Measurements from ENCODE around the gene PLEKHG1.

The PLEKHG1 gene

GRCh38 chr6:150567823-150568383, 31.8 kb upstream of the PLEKHG1 start:
- no peak overlapping the region for H4K91ac ChIP-seq (ENCODE audit: low read depth, low read length)
- no peak overlapping the region for H2AFZ ChIP-seq (ENCODE audit: insufficient read depth, low read length, poor library complexity)
- H2BK120ac ChIP-seq (ENCODE audit: insufficient read depth, low read length, poor library complexity), result no peak overlapping the region
- no peak overlapping the region for H3K27ac ChIP-seq (ENCODE audit: low read depth, low read length)
- H3K36me3 ChIP-seq (ENCODE audit: control insufficient read depth in 1 of 2, insufficient read depth in 2 of 2, low read length in 2 of 2), result no peaks in the 10 kb centered on the region
- no peaks in the 10 kb centered on the region for H3K9me3 ChIP-seq (ENCODE audit: insufficient read depth, low read depth, low read length)
- no peak overlapping the region for H2AK5ac ChIP-seq (ENCODE audit: low read length)
- H3K79me1 ChIP-seq (ENCODE audit: low read length), result no peaks in the 10 kb centered on the region
- H3K14ac ChIP-seq (ENCODE audit: low read length), result no peak overlapping the region
- no peak overlapping the region for H2BK5ac ChIP-seq (ENCODE audit: low read depth, low read length, poor library complexity)
- H3K9ac ChIP-seq (ENCODE audit: low read length), result no peak overlapping the region
- H3K4me2 ChIP-seq (ENCODE audit: low read length), result no peak overlapping the region
- no peaks in the 10 kb centered on the region for H3K79me2 ChIP-seq (ENCODE audit: control insufficient read depth, insufficient read depth, low read length, poor library complexity)
- no peak for DNase-seq
- H3K23ac ChIP-seq (ENCODE audit: low read length), result no peak overlapping the region
- no peak overlapping the region for H3K18ac ChIP-seq (ENCODE audit: low read length)
- no peak overlapping the region for H4K12ac ChIP-seq (ENCODE audit: low read depth, low read length)
- H3K4me3 ChIP-seq (ENCODE audit: low read depth, low read length), result no peak overlapping the region
- WGBS (ENCODE audit: extremely low coverage, insufficient coverage, insufficient read length), result no CpG with 5 or more reads among the region's 3 CpGs
- H3K4ac ChIP-seq (ENCODE audit: low read depth, low read length), result no peak overlapping the region
- no peaks in the 10 kb centered on the region for H3K4me1 ChIP-seq (ENCODE audit: control insufficient read depth in 1 of 2, insufficient read depth in 2 of 2, low read length in 2 of 2)
- H2BK12ac ChIP-seq (ENCODE audit: low read length), result no peak overlapping the region
- H3K27me3 ChIP-seq (ENCODE audit: insufficient read depth, low read length), result no peaks in the 10 kb centered on the region
- H4K8ac ChIP-seq (ENCODE audit: low read depth, low read length), result no peak overlapping the region

DNA sequence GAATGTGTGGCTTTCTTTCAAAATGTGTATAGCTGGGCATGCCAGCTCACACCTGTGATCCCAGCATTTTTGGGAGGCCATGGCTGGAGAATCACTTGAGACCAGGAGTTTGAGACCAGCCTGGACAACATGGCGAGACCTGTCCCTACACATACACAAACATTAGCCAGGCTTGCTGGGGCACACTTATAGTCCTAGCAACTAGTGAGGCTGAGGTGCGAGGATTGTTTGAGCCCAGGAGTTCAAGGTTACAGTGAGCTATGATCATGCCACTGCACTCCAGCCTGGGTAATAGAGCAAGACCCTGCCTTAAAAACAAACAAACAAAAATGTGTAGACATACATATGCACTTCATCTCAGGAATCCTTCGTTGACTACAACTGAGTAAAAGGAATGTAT, 31.1 kb upstream of the PLEKHG1 start:
- Histone ChIP-seq H3K9me3 (ENCODE audit: insufficient read depth, low read depth, low read length) (no peaks in the 10 kb centered on the region), H3K14ac (ENCODE audit: low read length) (no peak overlapping the region), H3K23ac (ENCODE audit: low read length) (no peak overlapping the region), H3K79me2 (ENCODE audit: control insufficient read depth, insufficient read depth, low read length, poor library complexity) (no peaks in the 10 kb centered on the region), H3K4me2 (ENCODE audit: low read length) (no peak overlapping the region), H2AFZ (ENCODE audit: insufficient read depth, low read length, poor library complexity) (no peak overlapping the region), H3K4ac (ENCODE audit: low read depth, low read length) (no peak overlapping the region), H2BK5ac (ENCODE audit: low read depth, low read length, poor library complexity) (no peak overlapping the region), H3K79me1 (ENCODE audit: low read length) (no peaks in the 10 kb centered on the region), H4K12ac (ENCODE audit: low read depth, low read length) (no peak overlapping the region), H3K27me3 (ENCODE audit: insufficient read depth, low read length) (no peaks in the 10 kb centered on the region), H2BK12ac (ENCODE audit: low read length) (no peak overlapping the region), H3K4me1 (ENCODE audit: control insufficient read depth in 1 of 2, insufficient read depth in 2 of 2, low read length in 2 of 2) (peaks cover 3 to 6% of the 10 kb centered on the region in 2 experiments), H3K18ac (ENCODE audit: low read length) (no peak overlapping the region), H4K91ac (ENCODE audit: low read depth, low read length) (no peak overlapping the region), H3K4me3 (ENCODE audit: low read depth, low read length) (no peak overlapping the region), H2BK120ac (ENCODE audit: insufficient read depth, low read length, poor library complexity) (no peak overlapping the region), H2AK5ac (ENCODE audit: low read length) (no peak overlapping the region), H3K36me3 (ENCODE audit: control insufficient read depth in 1 of 2, insufficient read depth in 2 of 2, low read length in 2 of 2) (no peaks in the 10 kb centered on the region), H3K9ac (ENCODE audit: low read length) (no peak overlapping the region), H4K8ac (ENCODE audit: low read depth, low read length) (no peak overlapping the region), H3K27ac (ENCODE audit: low read depth, low read length) (no peak overlapping the region)
- WGBS (ENCODE audit: extremely low coverage, insufficient coverage, insufficient read length), result no CpG with 5 or more reads among the region's 3 CpGs
- no peak for DNase-seq

- WGBS (ENCODE audit: extremely low coverage, insufficient coverage, insufficient read length), result no CpG with 5 or more reads among the region's 2 CpGs
- H3K79me2 ChIP-seq (ENCODE audit: control insufficient read depth, insufficient read depth, low read length, poor library complexity), result no peaks in the 10 kb centered on the region
- no peak overlapping the region for H4K8ac ChIP-seq (ENCODE audit: low read depth, low read length)
Measured at GRCh38 chr6:150569161-150569560, 30.5 kb upstream of the PLEKHG1 start.

GRCh38 chr6:150573041-150573681, 26.5 kb upstream of the PLEKHG1 start:
- no peak overlapping the region for H3K4ac ChIP-seq (ENCODE audit: low read depth, low read length)
- H3K4me3 ChIP-seq (ENCODE audit: low read depth, low read length), result no peak overlapping the region
- no peak overlapping the region for H4K91ac ChIP-seq (ENCODE audit: low read depth, low read length)
- no CpG with 5 or more reads among the region's 10 CpGs for WGBS (ENCODE audit: extremely low coverage, insufficient coverage, insufficient read length)
- H3K9me3 ChIP-seq (ENCODE audit: insufficient read depth, low read depth, low read length), result no peaks in the 10 kb centered on the region
- no peaks in the 10 kb centered on the region for H3K79me1 ChIP-seq (ENCODE audit: low read length)
- no peaks in the 10 kb centered on the region for H3K36me3 ChIP-seq (ENCODE audit: control insufficient read depth in 1 of 2, insufficient read depth in 2 of 2, low read length in 2 of 2)
- no peak overlapping the region for H3K18ac ChIP-seq (ENCODE audit: low read length)
- no peak overlapping the region for H4K8ac ChIP-seq (ENCODE audit: low read depth, low read length)
- H3K4me1 ChIP-seq (ENCODE audit: control insufficient read depth in 1 of 2, insufficient read depth in 2 of 2, low read length in 2 of 2), result peaks cover 3 to 6% of the 10 kb centered on the region in 2 experiments
- no peaks in the 10 kb centered on the region for H3K79me2 ChIP-seq (ENCODE audit: control insufficient read depth, insufficient read depth, low read length, poor library complexity)
- H2BK120ac ChIP-seq (ENCODE audit: insufficient read depth, low read length, poor library complexity), result no peak overlapping the region
- no peaks in the 10 kb centered on the region for H3K27me3 ChIP-seq (ENCODE audit: insufficient read depth, low read length)
- H2AK5ac ChIP-seq (ENCODE audit: low read length), result no peak overlapping the region
- H4K12ac ChIP-seq (ENCODE audit: low read depth, low read length), result no peak overlapping the region
- no peak overlapping the region for H2BK5ac ChIP-seq (ENCODE audit: low read depth, low read length, poor library complexity)
- no peak overlapping the region for H2BK12ac ChIP-seq (ENCODE audit: low read length)
- no peak overlapping the region for H3K27ac ChIP-seq (ENCODE audit: low read depth, low read length)
- DNase-seq, result peak in 1 of 2 donors; percentile 16
- H3K14ac ChIP-seq (ENCODE audit: low read length), result no peak overlapping the region
- H3K9ac ChIP-seq (ENCODE audit: low read length), result no peak overlapping the region
- H3K4me2 ChIP-seq (ENCODE audit: low read length), result peak overlapping the region; percentile 6
- H2AFZ ChIP-seq (ENCODE audit: insufficient read depth, low read length, poor library complexity), result no peak overlapping the region
- H3K23ac ChIP-seq (ENCODE audit: low read length), result no peak overlapping the region

More at GRCh38 chr6:150569161-150569560, 30.5 kb upstream of the PLEKHG1 start:
- no peak overlapping the region for H2AFZ ChIP-seq (ENCODE audit: insufficient read depth, low read length, poor library complexity)
- no peak overlapping the region for H3K4me3 ChIP-seq (ENCODE audit: low read depth, low read length)
- no peak overlapping the region for H3K14ac ChIP-seq (ENCODE audit: low read length)
- H3K23ac ChIP-seq (ENCODE audit: low read length), result no peak overlapping the region
- no peak overlapping the region for H2BK12ac ChIP-seq (ENCODE audit: low read length)
- no peak overlapping the region for H2BK5ac ChIP-seq (ENCODE audit: low read depth, low read length, poor library complexity)
- no peaks in the 10 kb centered on the region for H3K36me3 ChIP-seq (ENCODE audit: control insufficient read depth in 1 of 2, insufficient read depth in 2 of 2, low read length in 2 of 2)
- H2AK5ac ChIP-seq (ENCODE audit: low read length), result no peak overlapping the region
- DNase-seq, result no peak
- H3K79me1 ChIP-seq (ENCODE audit: low read length), result no peaks in the 10 kb centered on the region
- H3K4ac ChIP-seq (ENCODE audit: low read depth, low read length), result no peak overlapping the region
- no peak overlapping the region for H3K18ac ChIP-seq (ENCODE audit: low read length)
- H3K9ac ChIP-seq (ENCODE audit: low read length), result no peak overlapping the region
- H2BK120ac ChIP-seq (ENCODE audit: insufficient read depth, low read length, poor library complexity), result no peak overlapping the region
- peaks cover 3 to 6% of the 10 kb centered on the region in 2 experiments for H3K4me1 ChIP-seq (ENCODE audit: control insufficient read depth in 1 of 2, insufficient read depth in 2 of 2, low read length in 2 of 2)
- H4K91ac ChIP-seq (ENCODE audit: low read depth, low read length), result no peak overlapping the region
- no peak overlapping the region for H4K12ac ChIP-seq (ENCODE audit: low read depth, low read length)
- H3K27me3 ChIP-seq (ENCODE audit: insufficient read depth, low read length), result no peaks in the 10 kb centered on the region
- no peak overlapping the region for H3K4me2 ChIP-seq (ENCODE audit: low read length)
- no peak overlapping the region for H3K27ac ChIP-seq (ENCODE audit: low read depth, low read length)
- no peaks in the 10 kb centered on the region for H3K9me3 ChIP-seq (ENCODE audit: insufficient read depth, low read depth, low read length)
